ENCODE results near the gene GLRX3. TPM values are rescaled to one million over a fixed set of nuclear protein-coding genes. Genes with fewer than 3 reads are reported as not detected.

Gene GLRX3
- total and polyA plus RNA-seq, 2 experiments from 2014 or later: 141 to 201 TPM

DNA sequence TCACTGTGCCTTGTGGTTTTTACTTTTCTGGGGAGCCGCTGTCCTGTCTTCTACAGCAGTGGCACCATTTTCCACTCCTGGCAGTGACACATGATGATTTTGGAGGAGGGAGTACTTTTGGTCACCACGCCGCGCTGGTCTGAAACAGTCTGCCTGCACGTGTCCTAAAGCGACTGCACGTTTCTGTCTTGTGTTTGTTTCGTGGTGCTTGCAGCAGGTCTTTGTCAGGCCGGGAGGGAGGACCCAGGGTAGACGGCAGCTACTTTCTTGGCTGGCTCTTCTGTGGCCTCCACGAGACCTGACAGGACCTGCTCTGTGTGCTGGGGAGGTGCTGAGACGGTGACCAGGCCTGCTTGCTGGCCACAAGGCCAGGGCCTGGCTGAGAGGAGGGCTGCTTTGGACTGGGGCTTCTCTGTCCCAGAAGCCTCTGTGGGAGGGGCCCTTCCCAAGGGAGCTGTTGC, 82.0 kb downstream of the GLRX3 start:
- Histone ChIP-seq H2AFZ (no peak overlapping the region), H3K36me3 (ENCODE audit: insufficient read depth) (no peaks in the 10 kb centered on the region), H3K4me2 (no peak overlapping the region), H3K27me3 (ENCODE audit: insufficient read depth) (no peaks in the 10 kb centered on the region), H3K27ac (ENCODE audit: low read depth) (no peak overlapping the region), H3F3A (replicated peaks; ENCODE audit: low read depth) (no peaks in the 10 kb centered on the region), H3K9me2 (ENCODE audit: insufficient read depth) (no peaks in the 10 kb centered on the region), H3K79me2 (replicated peaks; ENCODE audit: insufficient read depth) (no peaks in the 10 kb centered on the region), H4K20me1 (replicated peaks; ENCODE audit: insufficient read depth) (no peaks in the 10 kb centered on the region), H3K4me3 (no peak overlapping the region), H3K4me1 (ENCODE audit: insufficient read depth) (no peaks in the 10 kb centered on the region)
- Mint-ChIP-seq H3K27ac (no peak overlapping the region), H3K4me3 (no peak overlapping the region), H3K4me1 (no peaks in the 10 kb centered on the region), H3K9me3 (peaks cover 93% of the 10 kb centered on the region), H3K27me3 (ENCODE audit: insufficient read depth, low read depth, poor library complexity) (peaks cover 8% of the 10 kb centered on the region), H3K36me3 (ENCODE audit: low read depth) (peaks cover 38% of the 10 kb centered on the region)
- no peak for DNase-seq (ENCODE audit: low spot score)
- no peak for TF ChIP-seq NANOG (IDR thresholded peaks at IDR 0.05; ENCODE audit: borderline replicate concordance)
- no peak for TF ChIP-seq POLR2AphosphoS5 (IDR thresholded peaks at IDR 0.05; ENCODE audit: low read depth)
- TF ChIP-seq, protein P1, sequence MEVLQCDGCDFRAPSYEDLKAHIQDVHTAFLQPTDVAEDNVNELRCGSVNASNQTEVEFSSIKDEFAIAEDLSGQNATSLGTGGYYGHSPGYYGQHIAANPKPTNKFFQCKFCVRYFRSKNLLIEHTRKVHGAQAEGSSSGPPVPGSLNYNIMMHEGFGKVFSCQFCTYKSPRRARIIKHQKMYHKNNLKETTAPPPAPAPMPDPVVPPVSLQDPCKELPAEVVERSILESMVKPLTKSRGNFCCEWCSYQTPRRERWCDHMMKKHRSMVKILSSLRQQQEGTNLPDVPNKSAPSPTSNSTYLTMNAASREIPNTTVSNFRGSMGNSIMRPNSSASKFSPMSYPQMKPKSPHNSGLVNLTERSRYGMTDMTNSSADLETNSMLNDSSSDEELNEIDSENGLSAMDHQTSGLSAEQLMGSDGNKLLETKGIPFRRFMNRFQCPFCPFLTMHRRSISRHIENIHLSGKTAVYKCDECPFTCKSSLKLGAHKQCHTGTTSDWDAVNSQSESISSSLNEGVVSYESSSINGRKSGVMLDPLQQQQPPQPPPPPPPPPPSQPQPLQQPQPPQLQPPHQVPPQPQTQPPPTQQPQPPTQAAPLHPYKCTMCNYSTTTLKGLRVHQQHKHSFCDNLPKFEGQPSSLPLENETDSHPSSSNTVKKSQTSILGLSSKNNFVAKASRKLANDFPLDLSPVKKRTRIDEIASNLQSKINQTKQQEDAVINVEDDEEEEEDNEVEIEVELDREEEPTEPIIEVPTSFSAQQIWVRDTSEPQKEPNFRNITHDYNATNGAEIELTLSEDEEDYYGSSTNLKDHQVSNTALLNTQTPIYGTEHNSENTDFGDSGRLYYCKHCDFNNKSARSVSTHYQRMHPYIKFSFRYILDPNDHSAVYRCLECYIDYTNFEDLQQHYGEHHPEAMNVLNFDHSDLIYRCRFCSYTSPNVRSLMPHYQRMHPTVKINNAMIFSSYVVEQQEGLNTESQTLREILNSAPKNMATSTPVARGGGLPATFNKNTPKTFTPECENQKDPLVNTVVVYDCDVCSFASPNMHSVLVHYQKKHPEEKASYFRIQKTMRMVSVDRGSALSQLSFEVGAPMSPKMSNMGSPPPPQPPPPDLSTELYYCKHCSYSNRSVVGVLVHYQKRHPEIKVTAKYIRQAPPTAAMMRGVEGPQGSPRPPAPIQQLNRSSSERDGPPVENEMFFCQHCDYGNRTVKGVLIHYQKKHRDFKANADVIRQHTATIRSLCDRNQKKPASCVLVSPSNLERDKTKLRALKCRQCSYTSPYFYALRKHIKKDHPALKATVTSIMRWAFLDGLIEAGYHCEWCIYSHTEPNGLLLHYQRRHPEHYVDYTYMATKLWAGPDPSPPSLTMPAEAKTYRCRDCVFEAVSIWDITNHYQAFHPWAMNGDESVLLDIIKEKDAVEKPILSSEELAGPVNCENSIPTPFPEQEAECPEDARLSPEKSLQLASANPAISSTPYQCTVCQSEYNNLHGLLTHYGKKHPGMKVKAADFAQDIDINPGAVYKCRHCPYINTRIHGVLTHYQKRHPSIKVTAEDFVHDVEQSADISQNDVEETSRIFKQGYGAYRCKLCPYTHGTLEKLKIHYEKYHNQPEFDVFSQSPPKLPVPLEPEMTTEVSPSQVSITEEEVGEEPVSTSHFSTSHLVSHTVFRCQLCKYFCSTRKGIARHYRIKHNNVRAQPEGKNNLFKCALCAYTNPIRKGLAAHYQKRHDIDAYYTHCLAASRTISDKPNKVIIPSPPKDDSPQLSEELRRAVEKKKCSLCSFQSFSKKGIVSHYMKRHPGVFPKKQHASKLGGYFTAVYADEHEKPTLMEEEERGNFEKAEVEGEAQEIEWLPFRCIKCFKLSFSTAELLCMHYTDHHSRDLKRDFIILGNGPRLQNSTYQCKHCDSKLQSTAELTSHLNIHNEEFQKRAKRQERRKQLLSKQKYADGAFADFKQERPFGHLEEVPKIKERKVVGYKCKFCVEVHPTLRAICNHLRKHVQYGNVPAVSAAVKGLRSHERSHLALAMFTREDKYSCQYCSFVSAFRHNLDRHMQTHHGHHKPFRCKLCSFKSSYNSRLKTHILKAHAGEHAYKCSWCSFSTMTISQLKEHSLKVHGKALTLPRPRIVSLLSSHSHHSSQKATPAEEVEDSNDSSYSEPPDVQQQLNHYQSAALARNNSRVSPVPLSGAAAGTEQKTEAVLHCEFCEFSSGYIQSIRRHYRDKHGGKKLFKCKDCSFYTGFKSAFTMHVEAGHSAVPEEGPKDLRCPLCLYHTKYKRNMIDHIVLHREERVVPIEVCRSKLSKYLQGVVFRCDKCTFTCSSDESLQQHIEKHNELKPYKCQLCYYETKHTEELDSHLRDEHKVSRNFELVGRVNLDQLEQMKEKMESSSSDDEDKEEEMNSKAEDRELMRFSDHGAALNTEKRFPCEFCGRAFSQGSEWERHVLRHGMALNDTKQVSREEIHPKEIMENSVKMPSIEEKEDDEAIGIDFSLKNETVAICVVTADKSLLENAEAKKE (CRISPR knock-in tag; IDR thresholded peaks at IDR 0.05): no peak
- TF ChIP-seq, protein P2, sequence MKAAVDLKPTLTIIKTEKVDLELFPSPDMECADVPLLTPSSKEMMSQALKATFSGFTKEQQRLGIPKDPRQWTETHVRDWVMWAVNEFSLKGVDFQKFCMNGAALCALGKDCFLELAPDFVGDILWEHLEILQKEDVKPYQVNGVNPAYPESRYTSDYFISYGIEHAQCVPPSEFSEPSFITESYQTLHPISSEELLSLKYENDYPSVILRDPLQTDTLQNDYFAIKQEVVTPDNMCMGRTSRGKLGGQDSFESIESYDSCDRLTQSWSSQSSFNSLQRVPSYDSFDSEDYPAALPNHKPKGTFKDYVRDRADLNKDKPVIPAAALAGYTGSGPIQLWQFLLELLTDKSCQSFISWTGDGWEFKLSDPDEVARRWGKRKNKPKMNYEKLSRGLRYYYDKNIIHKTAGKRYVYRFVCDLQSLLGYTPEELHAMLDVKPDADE (IDR thresholded peaks at IDR 0.05): no peak
- no peak for TF ChIP-seq EZH2 (IDR thresholded peaks at IDR 0.05; ENCODE audit: low read depth, unreplicated experiment)
- no peak for TF ChIP-seq EZH2phosphoT487 (IDR thresholded peaks at IDR 0.05; ENCODE audit: unreplicated experiment)
- TF ChIP-seq, protein P3, sequence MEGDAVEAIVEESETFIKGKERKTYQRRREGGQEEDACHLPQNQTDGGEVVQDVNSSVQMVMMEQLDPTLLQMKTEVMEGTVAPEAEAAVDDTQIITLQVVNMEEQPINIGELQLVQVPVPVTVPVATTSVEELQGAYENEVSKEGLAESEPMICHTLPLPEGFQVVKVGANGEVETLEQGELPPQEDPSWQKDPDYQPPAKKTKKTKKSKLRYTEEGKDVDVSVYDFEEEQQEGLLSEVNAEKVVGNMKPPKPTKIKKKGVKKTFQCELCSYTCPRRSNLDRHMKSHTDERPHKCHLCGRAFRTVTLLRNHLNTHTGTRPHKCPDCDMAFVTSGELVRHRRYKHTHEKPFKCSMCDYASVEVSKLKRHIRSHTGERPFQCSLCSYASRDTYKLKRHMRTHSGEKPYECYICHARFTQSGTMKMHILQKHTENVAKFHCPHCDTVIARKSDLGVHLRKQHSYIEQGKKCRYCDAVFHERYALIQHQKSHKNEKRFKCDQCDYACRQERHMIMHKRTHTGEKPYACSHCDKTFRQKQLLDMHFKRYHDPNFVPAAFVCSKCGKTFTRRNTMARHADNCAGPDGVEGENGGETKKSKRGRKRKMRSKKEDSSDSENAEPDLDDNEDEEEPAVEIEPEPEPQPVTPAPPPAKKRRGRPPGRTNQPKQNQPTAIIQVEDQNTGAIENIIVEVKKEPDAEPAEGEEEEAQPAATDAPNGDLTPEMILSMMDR (conservative IDR thresholded peaks at IDR 0.05; ENCODE audit: low read depth in 2 of 2): no peak
- ATAC-seq: no peak
